K562 (cell line): ENCODE data around the gene DLGAP1. TPM values are rescaled to one million over a fixed set of nuclear protein-coding genes. Genes with fewer than 3 reads are reported as not detected.

ENCODE experiments used
- BDP1 ChIP-seq: IDR thresholded peaks from 3 replicates; pipeline ENCODE4 v1.6.1; 2011; ENCODE audit not compliant: insufficient read length, insufficient read depth
- CGGBP1 ChIP-seq: fragments of 250-450 bp; sonication (Bioruptor Pico); IDR thresholded peaks from 2 replicates; pipeline ENCODE4 v1.9.0; 2021; ENCODE audit warnings: mild to moderate bottlenecking
- FOXK2 ChIP-seq, 2 experiments: fragments of 450-650 bp; IDR thresholded peaks in 1 of 2; conservative IDR thresholded peaks in 1 of 2; 2 replicates each; pipeline ENCODE4 v1.6.1; 2016; ENCODE audit warnings: low read depth in 2 of 2, mild to moderate bottlenecking in 1 of 2
- KLF1 ChIP-seq: fragments of 450-650 bp; IDR thresholded peaks from 2 replicates; pipeline ENCODE4 v1.6.1; 2016; ENCODE audit warnings: missing genetic modification characterization, missing compliant biosample characterization
- NR3C1 ChIP-seq: sonication (generic); formaldehyde crosslinking; IDR thresholded peaks from 2 replicates; pipeline ENCODE4 v1.8.1; 2022; ENCODE audit warnings: missing genetic modification reagents
- PCBP2 ChIP-seq: fragments of 200-400 bp; formaldehyde crosslinking; IDR thresholded peaks from 2 replicates; pipeline ENCODE4 v1.6.1; 2018; ENCODE audit warnings: low read length, low read depth, mild to moderate bottlenecking, moderate library complexity; ENCODE audit not compliant: poor library complexity, severe bottlenecking
- RAD21 ChIP-seq, 2 experiments: fragments of 250-450 bp in 1 of 2; fragments of 450-650 bp in 1 of 2; sonication (Bioruptor Pico) in 1 of 2; formaldehyde crosslinking in 1 of 2; IDR thresholded peaks in 1 of 2; conservative IDR thresholded peaks in 1 of 2; 2 replicates each; pipeline versions ENCODE4 v1.4.0 to v1.8.0; 2020 to 2022; ENCODE audit warnings: mild to moderate bottlenecking in 2 of 2, moderate library complexity in 1 of 2
- RHOXF2B ChIP-seq: fragments of 250-450 bp; sonication (Bioruptor Pico); conservative IDR thresholded peaks from 2 replicates; pipeline ENCODE4 v1.5.1; 2021
- SMC3 ChIP-seq: conservative IDR thresholded peaks from 2 replicates; pipeline ENCODE4 v1.6.1; 2011; ENCODE audit warnings: low read depth, low read length, improper control_type of control experiment; ENCODE audit not compliant: insufficient read depth
- TRIM28 ChIP-seq: fragments of 450-650 bp; IDR thresholded peaks from 2 replicates; pipeline ENCODE4 v1.6.1; 2017
- ZNF224 ChIP-seq: sonication (generic); formaldehyde crosslinking; IDR thresholded peaks from 2 replicates; pipeline ENCODE4 v1.8.0; 2022; ENCODE audit warnings: mild to moderate bottlenecking, missing genetic modification reagents
- ZNF444 ChIP-seq: fragments of 250-450 bp; sonication (Bioruptor Pico); IDR thresholded peaks from 2 replicates; pipeline ENCODE4 v1.4.0; 2020; ENCODE audit warnings: mild to moderate bottlenecking, moderate library complexity
- polyA plus RNA-seq, 8 experiments: library from polyadenylated mRNA; depleted of rRNA in 4 of 8; stranded (reverse) in 5 of 8; unstranded in 3 of 8; fragments of >200 nt; fragmentation: Nextera tagmentation in 2 of 8; fragmentation: Illumina TruSeq in 1 of 8; extraction: Ambion mirVana in 2 of 8; extraction: Trizol in 1 of 8; gene quantifications; 2 replicates each; pipeline versions ENCODE4 v1.2.1 to v1.2.3, GENCODE V29; 2011 to 2014; ENCODE audit warnings: inconsistent platforms in 1 of 8, missing spikeins in 1 of 8
- total RNA-seq, 7 experiments: library from RNA; depleted of rRNA in 6 of 7; stranded (reverse); fragments of >200 nt in 6 of 7; fragmentation: Illumina TruSeq in 2 of 7; extraction: Trizol in 2 of 7; gene quantifications; 2 replicates each; pipeline versions ENCODE4 v1.2.1 to v1.2.3, GENCODE V29; 2011 to 2021; ENCODE audit warnings: low replicate concordance in 1 of 7
- TF ChIP-seq, protein P1 (sequence below), 2 experiments: fragments of 450-650 bp; formaldehyde crosslinking in 1 of 2; IDR thresholded peaks; 2 replicates each; pipeline versions ENCODE4 v1.4.0 to v1.6.1; 2014 to 2020; ENCODE audit warnings: mild to moderate bottlenecking in 2 of 2, borderline replicate concordance in 1 of 2, low read depth in 1 of 2

DLGAP1 gene
- total and polyA plus RNA-seq, 9 of the 15 experiments (the other 6 are each of a cell fraction or from before 2014, with no cell fraction given): 0.04 to 0.22 (median 0.08) TPM

DNA sequence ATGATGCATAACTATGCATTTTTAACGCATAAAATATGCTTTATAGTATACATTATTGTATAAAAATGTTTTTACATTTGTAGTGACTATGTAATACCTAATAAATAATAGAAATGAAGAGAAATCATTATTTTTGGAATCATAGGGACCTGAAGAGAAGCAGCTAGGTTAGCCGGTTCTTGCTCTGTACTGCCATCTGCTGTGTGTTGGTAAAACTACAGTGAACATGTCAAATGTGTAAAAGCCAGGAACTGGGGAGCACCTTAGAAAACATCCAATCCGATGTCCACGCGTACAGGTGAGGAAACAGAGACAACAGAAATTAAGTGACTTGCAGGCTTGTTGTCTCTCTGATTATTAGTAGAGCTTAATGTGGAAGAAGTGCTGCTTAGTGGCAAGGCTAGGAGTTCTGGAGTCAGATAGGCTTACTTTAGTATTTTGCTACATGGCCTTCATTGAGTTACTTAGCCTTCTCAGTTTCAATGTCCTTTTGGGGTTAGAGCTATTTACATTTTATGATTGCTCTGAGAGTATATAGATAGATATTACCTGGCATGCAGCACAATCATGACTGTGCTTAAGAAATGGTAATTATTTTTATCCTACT is 386.5 kb downstream of the DLGAP1 start (continued):
- TF ChIP-seq, protein P1, sequence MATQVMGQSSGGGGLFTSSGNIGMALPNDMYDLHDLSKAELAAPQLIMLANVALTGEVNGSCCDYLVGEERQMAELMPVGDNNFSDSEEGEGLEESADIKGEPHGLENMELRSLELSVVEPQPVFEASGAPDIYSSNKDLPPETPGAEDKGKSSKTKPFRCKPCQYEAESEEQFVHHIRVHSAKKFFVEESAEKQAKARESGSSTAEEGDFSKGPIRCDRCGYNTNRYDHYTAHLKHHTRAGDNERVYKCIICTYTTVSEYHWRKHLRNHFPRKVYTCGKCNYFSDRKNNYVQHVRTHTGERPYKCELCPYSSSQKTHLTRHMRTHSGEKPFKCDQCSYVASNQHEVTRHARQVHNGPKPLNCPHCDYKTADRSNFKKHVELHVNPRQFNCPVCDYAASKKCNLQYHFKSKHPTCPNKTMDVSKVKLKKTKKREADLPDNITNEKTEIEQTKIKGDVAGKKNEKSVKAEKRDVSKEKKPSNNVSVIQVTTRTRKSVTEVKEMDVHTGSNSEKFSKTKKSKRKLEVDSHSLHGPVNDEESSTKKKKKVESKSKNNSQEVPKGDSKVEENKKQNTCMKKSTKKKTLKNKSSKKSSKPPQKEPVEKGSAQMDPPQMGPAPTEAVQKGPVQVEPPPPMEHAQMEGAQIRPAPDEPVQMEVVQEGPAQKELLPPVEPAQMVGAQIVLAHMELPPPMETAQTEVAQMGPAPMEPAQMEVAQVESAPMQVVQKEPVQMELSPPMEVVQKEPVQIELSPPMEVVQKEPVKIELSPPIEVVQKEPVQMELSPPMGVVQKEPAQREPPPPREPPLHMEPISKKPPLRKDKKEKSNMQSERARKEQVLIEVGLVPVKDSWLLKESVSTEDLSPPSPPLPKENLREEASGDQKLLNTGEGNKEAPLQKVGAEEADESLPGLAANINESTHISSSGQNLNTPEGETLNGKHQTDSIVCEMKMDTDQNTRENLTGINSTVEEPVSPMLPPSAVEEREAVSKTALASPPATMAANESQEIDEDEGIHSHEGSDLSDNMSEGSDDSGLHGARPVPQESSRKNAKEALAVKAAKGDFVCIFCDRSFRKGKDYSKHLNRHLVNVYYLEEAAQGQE (IDR thresholded peaks at IDR 0.05; ENCODE audit: borderline replicate concordance): peak; percentile 25; the same call in 1 of the 2 replicates
- TF ChIP-seq, protein P1 (CRISPR knock-in tag; IDR thresholded peaks at IDR 0.05; ENCODE audit: low read depth): no peak
- TF ChIP-seq BDP1 (no peak), KLF1 (no peak), RHOXF2B (CRISPR knock-in tag) (no peak), NR3C1 (no peak), ZNF224 (no peak), FOXK2 (conservative IDR thresholded peaks at IDR 0.05 in 1 of 2, IDR thresholded peaks at IDR 0.05 in 1 of 2; ENCODE audit: low read depth in 2 of 2) (no peak), SMC3 (peak; percentile 55; the same call in 1 of the 2 replicates), CGGBP1 (CRISPR knock-in tag) (no peak), RAD21 (CRISPR knock-in tag; conservative IDR thresholded peaks at IDR 0.05 in 1 of 2, IDR thresholded peaks at IDR 0.05 in 1 of 2) (peak; percentile 26 to 62; a peak in 3 of 4 replicates), PCBP2 (no peak), ZNF444 (no peak), TRIM28 (no peak)
